ENCODE data around the gene PPP2R5A.

Gene PPP2R5A

DNA sequence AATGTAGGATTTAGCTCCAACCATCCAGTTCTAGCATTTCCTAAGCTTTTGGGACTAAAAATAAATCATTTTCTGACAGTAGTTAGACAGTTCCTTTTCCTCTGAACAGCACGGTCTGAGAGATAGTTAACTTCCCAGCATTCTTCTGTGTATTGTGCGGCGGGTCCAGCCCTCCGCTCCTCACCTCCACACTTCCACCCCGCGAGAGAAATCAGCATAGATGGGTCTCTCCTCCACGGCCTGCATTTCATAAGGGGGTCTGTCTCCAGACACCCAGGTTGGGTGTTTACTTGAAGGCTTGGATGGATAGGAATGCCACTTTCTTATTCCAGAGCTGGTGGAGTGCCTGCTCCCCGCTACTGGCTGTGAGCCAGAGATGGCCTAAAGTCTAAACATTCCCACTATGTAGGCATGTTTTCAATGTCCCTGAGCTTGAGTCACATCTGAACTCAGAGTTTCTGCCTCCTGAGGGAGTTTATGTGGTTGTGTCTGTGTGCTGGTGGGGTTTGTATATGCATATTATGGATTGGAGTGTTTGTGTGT lies 38.0 kb upstream of the PPP2R5A start:
- H3K9me3 ChIP-seq (ENCODE audit: control insufficient read depth in 5 of 5, low read length in 5 of 5): no peaks in the 10 kb centered on the region
- no peaks in the 10 kb centered on the region for H3K36me3 ChIP-seq (ENCODE audit: control insufficient read depth in 5 of 5, insufficient read depth in 5 of 5, low read length in 5 of 5)
- H3K4me1 ChIP-seq (ENCODE audit: control insufficient read depth in 5 of 5, insufficient read depth in 5 of 5, low read length in 5 of 5): peaks cover 0 to 20% (median 16%) of the 10 kb centered on the region in 5 donors
- no peak overlapping the region for H3K9ac ChIP-seq (ENCODE audit: low read length in 5 of 5)
- no peaks in the 10 kb centered on the region for H3K27me3 ChIP-seq (ENCODE audit: control insufficient read depth in 5 of 5, insufficient read depth in 4 of 5, low read length in 5 of 5)
- H3K4me3 ChIP-seq (ENCODE audit: low read depth in 1 of 5, low read length in 5 of 5): peak overlapping the region in 3 of 5 donors; percentile 19 to 28 (median 22)
- peak overlapping the region; percentile 47 for H3K27ac ChIP-seq (ENCODE audit: low read depth, low read length)

DNA sequence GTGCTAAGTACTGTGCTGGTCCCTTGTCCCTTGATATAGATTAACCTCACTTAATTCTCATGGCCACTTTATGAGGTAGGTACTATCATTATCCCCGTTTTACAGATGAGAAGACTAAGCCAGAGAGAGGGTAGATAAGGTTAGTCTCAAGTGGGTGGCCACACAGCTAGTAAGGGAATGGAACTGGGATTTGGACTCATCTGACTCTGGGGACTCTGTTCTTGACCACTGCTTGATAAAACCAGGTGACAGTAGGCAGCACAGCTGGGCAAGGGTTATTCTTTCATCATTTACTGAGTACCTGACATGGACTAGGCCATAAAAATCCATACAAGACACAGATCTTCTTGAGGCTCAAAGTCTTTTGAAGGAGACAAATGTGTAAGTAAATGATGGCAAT lies 37.2 kb upstream of the PPP2R5A start:
- Histone ChIP-seq H3K9me3 (ENCODE audit: control insufficient read depth in 5 of 5, low read length in 5 of 5) (no peaks in the 10 kb centered on the region), H3K27me3 (ENCODE audit: control insufficient read depth in 5 of 5, insufficient read depth in 4 of 5, low read length in 5 of 5) (no peaks in the 10 kb centered on the region), H3K9ac (ENCODE audit: low read length in 5 of 5) (no peak overlapping the region), H3K36me3 (ENCODE audit: control insufficient read depth in 5 of 5, insufficient read depth in 5 of 5, low read length in 5 of 5) (no peaks in the 10 kb centered on the region), H3K27ac (ENCODE audit: low read depth, low read length) (no peak overlapping the region), H3K4me3 (ENCODE audit: low read depth in 1 of 5, low read length in 5 of 5) (no peak overlapping the region), H3K4me1 (ENCODE audit: control insufficient read depth in 5 of 5, insufficient read depth in 5 of 5, low read length in 5 of 5) (peaks cover 0 to 14% (median 12%) of the 10 kb centered on the region in 5 donors)

DNA sequence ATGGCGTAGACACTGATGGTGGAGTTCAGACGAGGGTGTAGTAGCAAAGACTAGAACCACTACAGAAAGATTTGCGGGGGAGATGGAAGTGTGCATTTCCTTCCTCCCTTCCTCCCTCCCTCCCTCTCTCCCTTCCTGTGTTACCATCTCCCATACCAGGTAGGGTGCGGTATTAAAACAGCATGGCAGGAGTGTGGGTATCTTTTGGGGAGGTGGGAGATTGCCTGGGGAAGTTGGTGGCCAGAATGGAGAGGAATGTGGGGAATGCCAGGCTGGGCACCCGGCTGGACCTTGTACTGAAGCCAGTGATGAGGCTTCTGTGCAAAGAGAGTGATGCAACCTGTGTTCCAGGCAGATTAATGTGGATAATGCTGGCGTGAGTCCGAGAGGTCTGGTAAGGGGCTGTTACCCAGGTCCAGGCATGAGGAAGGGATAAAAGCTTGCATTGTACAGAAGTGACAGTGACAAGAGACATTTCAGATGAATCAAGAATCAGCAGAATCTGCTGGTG lies 30.3 kb upstream of the PPP2R5A start:
- Histone ChIP-seq H3K9me3 (ENCODE audit: control insufficient read depth in 5 of 5, low read length in 5 of 5) (no peaks in the 10 kb centered on the region), H3K27me3 (ENCODE audit: control insufficient read depth in 5 of 5, insufficient read depth in 4 of 5, low read length in 5 of 5) (no peaks in the 10 kb centered on the region), H3K4me1 (ENCODE audit: control insufficient read depth in 5 of 5, insufficient read depth in 5 of 5, low read length in 5 of 5) (peaks cover 11 to 44% (median 36%) of the 10 kb centered on the region in 5 donors), H3K4me3 (ENCODE audit: low read depth in 1 of 5, low read length in 5 of 5) (no peak overlapping the region), H3K36me3 (ENCODE audit: control insufficient read depth in 5 of 5, insufficient read depth in 5 of 5, low read length in 5 of 5) (no peaks in the 10 kb centered on the region), H3K9ac (ENCODE audit: low read length in 5 of 5) (no peak overlapping the region), H3K27ac (ENCODE audit: low read depth, low read length) (peak overlapping the region; percentile 92)

DNA sequence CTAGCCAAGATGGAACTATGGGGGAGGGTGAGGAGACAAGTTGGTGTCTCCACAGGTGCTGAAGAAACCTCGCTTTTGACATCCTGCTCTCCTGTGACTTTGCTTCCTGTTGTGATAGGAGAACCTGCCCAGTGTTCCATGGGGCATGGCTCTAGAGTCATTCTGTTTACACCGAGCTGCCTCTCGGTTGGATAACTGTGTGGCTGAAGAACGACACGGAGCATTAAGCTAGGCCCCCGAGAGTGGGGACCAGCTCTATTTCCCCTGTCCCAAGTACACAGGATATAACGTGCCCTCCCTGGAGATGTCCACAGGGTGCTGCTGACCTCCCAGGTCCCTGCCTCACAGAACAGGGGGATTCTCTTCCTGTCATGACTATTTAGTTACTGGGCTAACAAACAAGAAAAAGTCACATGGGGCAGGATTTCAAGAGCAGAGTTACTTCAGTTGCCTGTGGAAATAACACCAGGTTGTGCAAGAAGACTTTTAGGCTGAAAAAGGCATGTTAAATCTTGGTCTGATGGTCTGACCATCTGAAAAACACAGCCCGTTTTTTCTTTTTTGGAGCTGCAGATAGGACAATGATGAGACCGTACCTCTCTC lies 29.4 kb upstream of the PPP2R5A start:
- H3K36me3 ChIP-seq (ENCODE audit: control insufficient read depth in 5 of 5, insufficient read depth in 5 of 5, low read length in 5 of 5): no peaks in the 10 kb centered on the region
- no peaks in the 10 kb centered on the region for H3K9me3 ChIP-seq (ENCODE audit: control insufficient read depth in 5 of 5, low read length in 5 of 5)
- H3K4me3 ChIP-seq (ENCODE audit: low read depth in 1 of 5, low read length in 5 of 5): peak overlapping the region in 3 of 5 donors; percentile 19 to 58 (median 22)
- peaks cover 11 to 50% (median 43%) of the 10 kb centered on the region in 5 donors for H3K4me1 ChIP-seq (ENCODE audit: control insufficient read depth in 5 of 5, insufficient read depth in 5 of 5, low read length in 5 of 5)
- no peaks in the 10 kb centered on the region for H3K27me3 ChIP-seq (ENCODE audit: control insufficient read depth in 5 of 5, insufficient read depth in 4 of 5, low read length in 5 of 5)
- H3K9ac ChIP-seq (ENCODE audit: low read length in 5 of 5): peak overlapping the region in 3 of 5 donors; percentile 29 to 45 (median 40)
- H3K27ac ChIP-seq (ENCODE audit: low read depth, low read length): peak overlapping the region; percentile 92

DNA sequence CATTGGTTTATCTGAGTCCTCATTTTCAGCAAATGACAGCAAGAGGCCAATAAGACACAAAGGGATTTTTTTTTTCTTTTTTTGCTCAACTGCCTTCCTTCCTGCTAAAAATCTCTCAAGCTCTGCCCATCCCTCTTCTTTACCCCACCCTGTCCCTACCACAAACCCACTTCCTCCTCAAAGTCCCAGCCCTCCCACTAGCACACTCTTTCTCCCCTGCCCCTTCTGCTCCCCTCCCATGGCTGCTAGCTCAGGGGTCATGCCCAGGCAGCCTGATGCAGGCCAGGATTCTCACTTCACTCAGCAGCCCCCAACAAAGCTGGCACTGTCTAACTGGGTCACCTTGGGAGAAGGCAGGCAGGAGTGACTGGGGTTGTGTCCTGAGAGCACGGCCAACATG lies 28.8 kb upstream of the PPP2R5A start:
- no peaks in the 10 kb centered on the region for H3K9me3 ChIP-seq (ENCODE audit: control insufficient read depth in 5 of 5, low read length in 5 of 5)
- H3K36me3 ChIP-seq (ENCODE audit: control insufficient read depth in 5 of 5, insufficient read depth in 5 of 5, low read length in 5 of 5): no peaks in the 10 kb centered on the region
- peak overlapping the region in 3 of 5 donors; percentile 29 to 45 (median 40) for H3K9ac ChIP-seq (ENCODE audit: low read length in 5 of 5)
- peaks cover 11 to 56% (median 44%) of the 10 kb centered on the region in 5 donors for H3K4me1 ChIP-seq (ENCODE audit: control insufficient read depth in 5 of 5, insufficient read depth in 5 of 5, low read length in 5 of 5)
- H3K27me3 ChIP-seq (ENCODE audit: control insufficient read depth in 5 of 5, insufficient read depth in 4 of 5, low read length in 5 of 5): no peaks in the 10 kb centered on the region
- peak overlapping the region in 2 of 5 donors; percentile 17 to 32 for H3K4me3 ChIP-seq (ENCODE audit: low read depth in 1 of 5, low read length in 5 of 5)
- H3K27ac ChIP-seq (ENCODE audit: low read depth, low read length): peak overlapping the region; percentile 92

DNA sequence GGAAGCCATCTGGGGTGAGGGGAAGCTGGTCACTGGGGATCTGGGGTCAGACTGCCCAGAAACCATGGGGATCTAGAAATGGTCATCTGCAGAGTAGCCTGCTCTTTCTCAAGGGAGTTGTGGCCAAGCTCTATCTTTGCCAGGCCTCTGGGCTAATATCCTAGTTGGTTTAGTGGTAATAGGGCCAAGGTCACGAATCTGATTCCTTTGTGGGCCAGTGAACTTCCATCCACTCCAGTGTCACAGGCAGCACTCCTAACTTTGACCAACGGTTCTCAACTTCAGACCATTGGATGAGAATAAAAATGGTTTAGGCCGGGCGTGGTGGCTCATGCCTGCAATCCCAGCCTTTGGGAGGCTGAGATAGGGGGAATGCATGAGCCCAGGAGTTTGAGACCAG lies 28.1 kb upstream of the PPP2R5A start:
- Histone ChIP-seq H3K4me1 (ENCODE audit: control insufficient read depth in 5 of 5, insufficient read depth in 5 of 5, low read length in 5 of 5) (peaks cover 11 to 61% (median 49%) of the 10 kb centered on the region in 5 donors), H3K4me3 (ENCODE audit: low read depth in 1 of 5, low read length in 5 of 5) (no peak overlapping the region), H3K36me3 (ENCODE audit: control insufficient read depth in 5 of 5, insufficient read depth in 5 of 5, low read length in 5 of 5) (no peaks in the 10 kb centered on the region), H3K9me3 (ENCODE audit: control insufficient read depth in 5 of 5, low read length in 5 of 5) (no peaks in the 10 kb centered on the region), H3K27ac (ENCODE audit: low read depth, low read length) (peak overlapping the region; percentile 92), H3K27me3 (ENCODE audit: control insufficient read depth in 5 of 5, insufficient read depth in 4 of 5, low read length in 5 of 5) (no peaks in the 10 kb centered on the region), H3K9ac (ENCODE audit: low read length in 5 of 5) (peak overlapping the region in 1 of 5 donors; percentile 29)

DNA sequence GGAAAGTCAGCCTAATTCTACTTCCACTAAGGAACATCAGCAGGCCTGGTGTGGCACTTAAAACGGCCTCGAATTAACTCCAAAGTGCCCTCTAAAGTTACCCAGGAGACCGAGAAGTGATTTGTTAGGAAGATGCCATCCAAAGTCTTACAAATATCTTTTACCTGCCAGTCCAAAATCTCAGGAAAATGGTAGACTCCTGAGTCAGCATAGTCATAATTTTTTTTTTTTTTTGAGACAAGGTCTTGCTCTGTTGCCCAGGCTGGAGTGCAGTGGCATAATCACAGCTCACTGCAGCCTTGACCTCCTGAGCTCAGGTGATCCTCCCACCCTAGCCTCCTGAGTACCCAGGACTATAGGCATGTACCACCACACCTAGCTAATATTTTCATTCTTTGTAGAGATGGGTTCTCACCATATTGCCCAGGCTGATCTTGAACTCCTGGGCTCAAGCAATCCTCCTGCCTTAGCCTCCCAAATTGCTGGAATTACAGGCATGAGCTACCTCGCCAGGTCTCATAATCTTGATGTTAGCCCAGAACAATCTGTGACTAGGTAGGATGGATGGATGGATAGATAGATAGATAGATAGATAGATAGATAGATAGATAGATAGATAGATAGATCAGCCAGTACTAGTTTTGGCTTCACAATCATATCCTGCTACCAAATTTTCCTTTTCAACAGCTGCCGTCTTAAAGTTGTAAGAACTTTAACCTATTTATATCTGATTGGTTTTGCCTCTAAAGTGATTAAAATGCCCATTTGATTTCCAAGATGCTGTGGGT lies 25.3 kb upstream of the PPP2R5A start:
- Histone ChIP-seq H3K4me1 (ENCODE audit: control insufficient read depth in 5 of 5, insufficient read depth in 5 of 5, low read length in 5 of 5) (peaks cover 10 to 58% (median 45%) of the 10 kb centered on the region in 5 donors), H3K9me3 (ENCODE audit: control insufficient read depth in 5 of 5, low read length in 5 of 5) (no peaks in the 10 kb centered on the region), H3K36me3 (ENCODE audit: control insufficient read depth in 5 of 5, insufficient read depth in 5 of 5, low read length in 5 of 5) (no peaks in the 10 kb centered on the region), H3K27me3 (ENCODE audit: control insufficient read depth in 5 of 5, insufficient read depth in 4 of 5, low read length in 5 of 5) (no peaks in the 10 kb centered on the region), H3K9ac (ENCODE audit: low read length in 5 of 5) (no peak overlapping the region), H3K27ac (ENCODE audit: low read depth, low read length) (peak overlapping the region; percentile 19), H3K4me3 (ENCODE audit: low read depth in 1 of 5, low read length in 5 of 5) (no peak overlapping the region)

DNA sequence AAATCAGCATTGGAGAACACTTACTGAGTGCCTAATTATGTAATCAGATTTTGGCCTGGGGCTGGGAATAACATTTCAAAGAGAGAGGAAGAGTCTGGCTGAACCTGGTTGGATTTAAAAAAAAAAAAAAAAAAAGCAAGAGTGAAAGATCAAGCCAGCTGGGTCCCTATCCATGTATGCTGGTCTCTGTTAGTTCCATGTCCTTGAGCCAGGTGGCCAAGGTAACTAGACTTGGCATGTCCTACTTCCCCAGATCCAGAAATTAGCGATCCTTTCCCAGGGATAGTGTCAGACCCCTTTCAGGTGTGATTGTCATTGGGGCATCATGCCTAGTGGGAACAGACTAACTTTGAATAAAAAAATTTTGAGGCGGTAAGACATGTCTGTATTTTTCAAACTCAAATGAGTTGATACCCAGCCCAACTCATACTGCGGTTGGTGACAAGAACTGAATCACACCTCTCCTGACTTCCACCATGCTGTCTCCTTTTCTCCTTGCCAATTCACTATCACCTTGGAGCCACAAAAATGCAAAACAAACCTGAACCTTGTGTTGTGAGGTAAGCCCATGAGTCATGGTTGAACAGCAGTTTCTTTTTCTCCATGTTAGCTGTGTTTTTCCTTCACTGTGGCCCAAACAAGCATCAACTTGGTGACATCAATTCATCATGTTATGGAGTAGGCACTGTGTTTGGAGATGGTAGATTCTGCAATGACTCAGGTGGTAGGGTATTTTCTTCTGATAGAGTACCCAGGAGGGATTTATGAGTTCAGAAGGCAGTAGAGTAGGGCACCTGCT lies 24.5 kb upstream of the PPP2R5A start:
- peaks cover 6 to 49% (median 37%) of the 10 kb centered on the region in 5 donors for H3K4me1 ChIP-seq (ENCODE audit: control insufficient read depth in 5 of 5, insufficient read depth in 5 of 5, low read length in 5 of 5)
- H3K27me3 ChIP-seq (ENCODE audit: control insufficient read depth in 5 of 5, insufficient read depth in 4 of 5, low read length in 5 of 5): no peaks in the 10 kb centered on the region
- peak overlapping the region; percentile 47 for H3K27ac ChIP-seq (ENCODE audit: low read depth, low read length)

DNA sequence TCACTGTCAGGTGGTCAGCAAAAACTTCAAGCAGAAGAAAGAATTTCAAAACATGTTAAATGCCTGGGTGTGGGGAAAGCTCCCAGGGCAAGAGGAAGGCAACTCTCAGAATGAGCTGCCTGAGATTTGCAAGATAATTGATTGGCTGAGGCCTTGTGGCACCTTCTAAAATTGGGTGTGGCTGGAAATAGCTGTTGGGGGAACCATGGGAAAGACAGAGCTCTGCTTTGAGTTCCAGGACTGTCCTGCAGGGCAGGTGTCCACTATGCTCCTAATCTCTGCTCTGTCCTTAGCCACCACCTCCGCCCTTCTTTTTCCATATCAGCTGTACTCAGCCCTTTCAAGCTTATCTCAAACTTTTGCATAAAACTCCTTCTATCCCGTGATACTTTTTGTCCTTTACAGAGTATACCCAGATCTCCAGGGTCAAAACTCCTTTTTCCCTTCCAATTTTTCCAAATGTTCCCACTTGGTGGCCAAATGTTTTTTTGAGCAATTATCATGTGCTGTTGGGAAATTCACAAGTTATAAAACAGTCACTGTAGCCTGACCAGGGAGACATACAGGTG lies 23.8 kb upstream of the PPP2R5A start:
- Histone ChIP-seq H3K27me3 (ENCODE audit: control insufficient read depth in 5 of 5, insufficient read depth in 4 of 5, low read length in 5 of 5) (no peaks in the 10 kb centered on the region), H3K27ac (ENCODE audit: low read depth, low read length) (peak overlapping the region; percentile 47), H3K4me1 (ENCODE audit: control insufficient read depth in 5 of 5, insufficient read depth in 5 of 5, low read length in 5 of 5) (peaks cover 6 to 42% (median 30%) of the 10 kb centered on the region in 5 donors), H3K9ac (ENCODE audit: low read length in 5 of 5) (peak overlapping the region in 1 of 5 donors; percentile 48), H3K9me3 (ENCODE audit: control insufficient read depth in 5 of 5, low read length in 5 of 5) (no peaks in the 10 kb centered on the region), H3K36me3 (ENCODE audit: control insufficient read depth in 5 of 5, insufficient read depth in 5 of 5, low read length in 5 of 5) (no peaks in the 10 kb centered on the region), H3K4me3 (ENCODE audit: low read depth in 1 of 5, low read length in 5 of 5) (no peak overlapping the region)

More for the DNA sequence above, 24.5 kb upstream of the PPP2R5A start:
- no peaks in the 10 kb centered on the region for H3K9me3 ChIP-seq (ENCODE audit: control insufficient read depth in 5 of 5, low read length in 5 of 5)
- no peaks in the 10 kb centered on the region for H3K36me3 ChIP-seq (ENCODE audit: control insufficient read depth in 5 of 5, insufficient read depth in 5 of 5, low read length in 5 of 5)
- H3K4me3 ChIP-seq (ENCODE audit: low read depth in 1 of 5, low read length in 5 of 5): no peak overlapping the region
- no peak overlapping the region for H3K9ac ChIP-seq (ENCODE audit: low read length in 5 of 5)
